GM19438 (cell line): ENCODE measurements around the gene MIS12.

Source experiments
- ATAC-seq: cut with Tn5 transposase; IDR thresholded peaks from one replicate; pipeline ENCODE4 v1.9.1; 2021; ENCODE audit warnings: low read depth; ENCODE audit not compliant: unreplicated experiment

MIS12 gene

GRCh38 chr17:5499476-5500231, 13.3 kb downstream of the MIS12 start:
- ATAC-seq = no peak

- ATAC-seq = no peak
These were observed 13.9 kb downstream of the MIS12 start for GRCh38 chr17:5500247-5500588.

GRCh38 chr17:5500589-5501391, 14.4 kb downstream of the MIS12 start:
- ATAC-seq = no peak

GRCh38 chr17:5501685-5502084, 15.3 kb downstream of the MIS12 start:
- no peak for ATAC-seq

GRCh38 chr17:5502552-5502951, 16.2 kb downstream of the MIS12 start:
- no peak for ATAC-seq

GRCh38 chr17:5506307-5506706, 19.9 kb downstream of the MIS12 start:
- no peak for ATAC-seq

- ATAC-seq = no peak
These were observed 22.4 kb downstream of the MIS12 start for GRCh38 chr17:5508810-5509209.

GRCh38 chr17:5509482-5509881, 23.1 kb downstream of the MIS12 start:
- no peak for ATAC-seq

- ATAC-seq = no peak
These were observed 24.4 kb downstream of the MIS12 start for GRCh38 chr17:5510771-5511170.

GRCh38 chr17:5511401-5512225, 25.2 kb downstream of the MIS12 start:
- ATAC-seq = no peak

- no peak for ATAC-seq
These were observed 27.3 kb downstream of the MIS12 start for GRCh38 chr17:5513628-5514027.

- ATAC-seq = no peak
These were observed 28.6 kb downstream of the MIS12 start for GRCh38 chr17:5514976-5515375.

GRCh38 chr17:5516060-5516792, 29.9 kb downstream of the MIS12 start:
- no peak for ATAC-seq

GRCh38 chr17:5522476-5522875, 36.1 kb downstream of the MIS12 start:
- no peak for ATAC-seq

GRCh38 chr17:5523249-5523648, 36.9 kb downstream of the MIS12 start:
- ATAC-seq = no peak

GRCh38 chr17:5526821-5527598, 40.6 kb downstream of the MIS12 start:
- no peak for ATAC-seq

GRCh38 chr17:5527601-5528250, 41.4 kb downstream of the MIS12 start:
- ATAC-seq = no peak

GRCh38 chr17:5530265-5531084, 44.1 kb downstream of the MIS12 start:
- no peak for ATAC-seq

GRCh38 chr17:5531085-5531418, 44.7 kb downstream of the MIS12 start:
- no peak for ATAC-seq
